ENCODE measurements around the gene SLC38A1.

GRCh38 chr12:46160101-46160980 is 108.5 kb downstream of the SLC38A1 start:
- TF ChIP-seq CTCF (conservative IDR thresholded peaks at IDR 0.05; ENCODE audit: low read length) (no peak), EZH2phosphoT487 (IDR thresholded peaks at IDR 0.05; ENCODE audit: borderline replicate concordance, low read depth, low read length) (no peak)

All from OCI-LY7 (cell line).